Measurements from ENCODE around the gene SETBP1.

SETBP1 gene

DNA sequence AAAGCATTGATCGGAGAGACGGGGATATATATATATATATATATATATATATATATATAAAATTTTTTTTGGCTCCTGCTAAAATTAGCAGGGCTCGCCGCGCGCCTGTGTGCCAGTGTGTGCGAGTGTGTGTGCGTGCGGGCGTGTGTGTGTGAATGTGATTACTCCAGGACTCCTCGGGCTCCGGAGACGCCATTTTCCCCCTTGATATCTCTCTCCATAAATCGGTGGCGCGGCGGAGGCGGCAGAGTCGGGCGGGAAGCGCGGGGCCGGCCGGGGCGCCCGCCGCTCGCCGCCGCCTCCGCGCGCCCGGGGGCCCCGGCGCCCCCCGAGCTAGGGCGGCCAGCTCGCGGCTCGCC lies 795 bp upstream of the SETBP1 start:
- peak; percentile 75 for DNase-seq

- no peak for DNase-seq
Measured at GRCh38 chr18:44681076-44681970, 635 bp downstream of the SETBP1 start.

DNA sequence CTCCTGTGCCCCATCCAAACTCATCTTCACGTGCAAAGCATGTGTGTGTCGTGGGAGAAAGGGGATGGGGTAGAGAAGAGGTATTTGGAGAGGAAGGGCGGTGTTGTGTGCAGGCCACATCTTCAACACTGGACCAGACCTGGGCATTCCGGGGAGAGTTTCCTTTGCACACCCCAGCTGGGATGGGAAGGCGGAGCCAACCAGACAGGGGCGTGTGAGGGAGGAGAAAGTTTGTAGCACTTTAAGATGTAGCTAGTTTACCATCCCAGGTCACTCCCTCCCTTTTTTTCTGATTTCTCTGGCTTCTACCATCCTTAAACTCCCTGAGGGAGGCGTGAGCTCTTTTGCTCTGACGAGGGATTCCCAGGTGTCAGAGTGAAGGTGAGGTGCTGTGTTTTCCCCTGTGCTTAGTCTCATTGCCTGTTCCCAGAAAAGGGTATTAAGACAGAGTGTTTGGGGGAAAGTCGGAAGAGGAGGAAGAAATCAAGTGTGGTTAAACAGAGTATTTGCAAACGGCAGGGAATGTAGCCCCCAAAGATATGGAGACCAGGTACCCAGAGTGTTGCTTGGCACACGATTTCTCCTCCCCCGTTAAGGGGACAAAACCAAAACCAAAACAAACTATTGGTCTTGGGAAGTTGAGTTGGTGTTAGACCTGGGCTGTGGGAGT lies 1.6 kb downstream of the SETBP1 start:
- DNase-seq, result no peak

GRCh38 chr18:44682871-44683221 lies 2.2 kb downstream of the SETBP1 start:
- DNase-seq, result peak; percentile 38

DNA sequence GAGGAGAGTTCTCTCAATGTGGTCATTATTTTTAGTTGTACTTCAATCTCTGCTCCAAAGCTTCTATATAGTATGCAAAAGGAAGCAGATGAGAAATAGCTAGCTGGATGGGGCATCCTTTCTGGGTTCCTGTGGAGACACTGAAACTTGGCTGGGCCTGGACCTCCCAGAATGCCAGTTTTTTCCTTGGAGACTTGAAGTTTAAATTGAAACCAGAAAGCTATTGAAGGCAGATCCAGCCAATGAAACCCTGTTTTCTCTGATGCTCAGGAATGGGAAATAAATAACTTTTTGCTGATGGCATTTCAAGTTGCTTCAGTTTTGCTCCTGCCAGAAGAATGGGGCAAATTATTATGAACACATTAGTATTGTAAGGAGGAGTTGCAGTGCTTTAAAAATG lies 2.9 kb downstream of the SETBP1 start:
- no peak for DNase-seq

GRCh38 chr18:44685296-44685695 lies 4.6 kb downstream of the SETBP1 start:
- DNase-seq, result no peak

DNA sequence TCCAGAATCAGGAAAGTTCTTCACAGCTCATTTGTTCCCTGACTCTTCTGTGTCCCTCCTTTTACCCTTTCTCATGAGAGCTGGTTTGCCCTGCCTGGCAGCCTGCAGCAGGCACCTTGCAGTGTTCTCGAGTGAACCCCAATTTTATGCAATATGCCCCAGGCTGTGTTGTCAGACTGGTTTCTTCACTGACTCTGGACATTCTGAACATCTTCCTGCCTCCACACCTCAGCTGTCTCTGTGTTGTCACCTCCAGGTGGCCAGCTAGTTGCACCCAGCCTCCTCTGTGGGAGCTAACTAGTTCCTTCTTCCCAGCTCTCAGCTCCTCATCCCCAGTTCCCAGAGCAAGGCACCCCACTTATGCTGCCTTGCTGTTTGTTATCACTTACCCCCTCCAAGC lies 5.5 kb downstream of the SETBP1 start:
- no peak for DNase-seq

GRCh38 chr18:44687421-44687820 lies 6.7 kb downstream of the SETBP1 start:
- DNase-seq, result no peak

GRCh38 chr18:44689736-44690135 lies 9.0 kb downstream of the SETBP1 start:
- DNase-seq, result no peak

DNA sequence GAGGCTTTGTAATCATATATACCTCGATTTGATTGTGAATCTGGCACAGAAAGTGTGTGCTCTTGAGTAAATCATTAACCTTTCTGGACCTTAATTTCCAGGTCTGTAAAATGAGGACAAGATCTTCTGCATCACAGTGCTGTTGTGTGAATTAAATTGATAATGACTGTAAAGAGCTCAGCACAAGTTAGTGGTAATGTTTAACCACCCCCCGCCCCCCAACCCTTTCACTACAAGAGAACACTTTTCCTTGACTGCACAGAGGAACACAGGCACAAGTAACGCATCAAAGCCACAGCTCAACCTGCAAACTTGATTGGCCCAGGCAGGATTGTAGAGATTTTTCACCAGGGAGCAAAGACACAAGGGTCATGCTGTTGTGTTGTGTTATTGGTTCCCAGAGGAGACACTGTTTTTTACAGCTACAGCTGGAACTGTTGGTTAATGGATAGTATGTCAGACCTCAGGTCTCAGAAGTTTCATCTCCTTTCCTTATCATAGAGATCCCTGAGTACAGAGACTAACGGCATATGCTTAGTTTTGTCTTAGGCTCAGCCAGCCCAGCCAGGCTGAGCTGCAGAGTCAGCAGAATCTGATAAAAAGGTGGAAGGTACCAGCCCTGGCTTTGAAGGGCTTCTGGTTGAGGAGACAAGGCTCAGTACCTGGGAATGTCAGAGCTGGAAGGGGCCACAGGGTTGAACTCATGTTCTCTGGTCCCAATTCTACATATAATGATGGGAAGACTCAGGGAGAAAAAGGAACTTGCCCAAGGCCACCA lies 10.6 kb downstream of the SETBP1 start:
- DNase-seq, result no peak

DNA sequence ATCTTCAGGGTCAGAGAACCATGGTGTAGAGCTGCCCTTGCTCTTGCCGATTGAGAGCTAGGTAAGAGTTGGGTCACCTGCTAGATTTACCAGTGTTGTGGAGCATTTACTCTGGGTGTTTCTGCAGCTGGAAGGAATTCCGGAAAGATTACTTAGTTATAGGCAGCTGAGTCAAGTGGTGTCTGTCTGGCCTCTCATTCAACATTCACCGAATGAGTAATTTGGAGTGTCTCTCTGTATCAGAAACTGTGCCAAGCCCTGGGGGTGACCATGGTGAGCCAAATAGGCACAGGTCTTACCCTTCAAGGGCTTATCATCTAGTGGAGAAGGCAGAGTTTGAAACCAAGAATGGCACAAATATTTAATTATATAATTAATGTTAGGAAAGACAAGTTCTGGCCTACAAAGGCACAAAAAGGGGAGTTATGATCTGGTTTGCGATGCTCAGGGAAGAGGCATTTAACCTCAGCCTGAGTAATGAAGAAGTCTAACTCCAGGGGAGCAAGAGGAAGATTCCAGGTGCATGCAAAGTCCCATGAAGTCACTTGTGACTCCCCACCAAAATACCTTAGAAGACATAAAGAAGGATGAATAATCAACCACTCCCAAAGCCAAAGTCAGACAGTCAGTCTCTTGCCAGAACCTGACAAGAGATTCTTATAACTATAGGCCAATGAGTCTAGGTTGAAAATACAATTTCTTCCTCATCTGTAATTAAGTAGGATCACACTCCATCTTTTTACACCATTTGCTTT lies 12.5 kb downstream of the SETBP1 start:
- DNase-seq, result no peak

GRCh38 chr18:44695503-44695902 lies 14.8 kb downstream of the SETBP1 start:
- no peak for DNase-seq

DNA sequence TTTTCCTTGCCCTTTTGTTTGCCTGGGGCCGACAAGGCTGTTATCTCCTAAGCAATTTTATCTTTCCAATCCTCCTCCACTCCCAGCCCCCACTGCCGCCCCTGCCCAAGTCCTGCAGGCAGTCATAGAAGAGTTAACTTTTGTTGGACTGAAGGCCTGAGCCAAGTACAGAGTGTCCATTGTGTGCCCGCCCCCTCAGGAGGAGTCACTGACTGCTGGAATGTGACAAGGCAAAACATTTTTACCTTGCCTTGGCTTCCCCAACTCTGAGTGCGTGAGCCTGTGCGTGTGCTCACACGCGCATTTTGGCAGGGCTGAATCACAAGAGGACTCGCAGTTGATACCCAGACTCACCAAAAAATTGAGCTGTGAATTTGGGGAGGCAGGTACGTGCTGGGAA lies 16.2 kb downstream of the SETBP1 start:
- DNase-seq, result no peak

DNA sequence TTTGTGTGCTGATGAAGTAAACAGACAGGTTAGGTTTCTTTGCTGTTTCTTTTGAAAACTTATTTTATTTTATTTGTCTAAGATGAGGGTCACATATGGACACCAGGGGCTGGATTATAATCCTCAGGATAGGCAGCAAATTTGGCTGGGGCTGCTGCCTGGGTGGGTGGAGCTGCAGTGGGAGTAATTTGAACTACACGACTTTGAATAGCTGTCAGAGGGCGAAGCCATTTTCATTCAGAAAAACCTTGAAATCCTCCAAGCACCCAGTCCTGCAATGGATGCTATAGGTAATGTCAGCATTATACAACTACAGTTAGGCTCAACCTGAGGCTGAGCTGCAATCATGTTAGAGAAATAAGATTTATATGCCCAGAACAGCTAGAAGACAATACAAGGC lies 16.6 kb downstream of the SETBP1 start:
- no peak for DNase-seq

GRCh38 chr18:44698518-44698917 lies 17.8 kb downstream of the SETBP1 start:
- no peak for DNase-seq

- no peak for DNase-seq
Measured at GRCh38 chr18:44699572-44700261, 19.0 kb downstream of the SETBP1 start.

GRCh38 chr18:44700652-44701051 lies 20.0 kb downstream of the SETBP1 start:
- DNase-seq, result no peak

- no peak for DNase-seq
Measured at GRCh38 chr18:44701227-44701626, 20.5 kb downstream of the SETBP1 start.

- DNase-seq, result no peak
Measured at GRCh38 chr18:44702594-44702993, 21.9 kb downstream of the SETBP1 start.

DNA sequence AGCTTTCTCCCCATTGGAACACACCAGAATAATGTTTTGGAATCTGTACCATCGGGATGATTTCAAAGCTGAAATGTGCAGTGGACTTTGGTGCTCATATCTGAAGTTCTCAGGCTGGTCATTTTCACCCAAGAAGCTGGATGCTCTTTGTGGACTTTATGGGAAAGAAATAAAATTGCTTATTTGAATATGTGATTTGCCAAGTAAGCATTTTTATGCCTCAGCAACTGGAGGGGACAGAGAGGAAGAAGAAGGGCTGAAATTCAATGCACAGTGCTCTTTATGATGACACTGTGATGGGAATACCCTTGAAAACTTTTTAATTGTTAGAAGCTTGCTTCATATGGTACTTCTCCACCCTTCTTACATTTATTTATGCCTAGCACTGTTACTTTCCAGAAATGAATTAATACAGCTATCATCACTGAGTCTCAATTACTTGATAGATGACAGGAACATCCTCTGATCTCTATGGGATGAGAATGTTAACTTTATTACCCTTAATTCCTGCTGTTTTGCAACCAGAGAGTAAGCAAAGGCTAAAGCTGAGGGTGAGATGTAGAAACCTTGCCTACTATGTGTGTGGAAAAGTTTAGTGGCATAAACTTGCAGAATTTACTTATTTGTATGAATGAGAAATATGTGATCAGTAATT lies 23.6 kb downstream of the SETBP1 start:
- no peak for DNase-seq

- DNase-seq, result no peak
Measured at GRCh38 chr18:44705075-44705675, 24.5 kb downstream of the SETBP1 start.

All from NCI-H2227 treated with DMSO at 0.1 percent for 48 hours (cell line).